Measurements from ENCODE around the gene DOK7. TPM values are rescaled to one million over a fixed set of nuclear protein-coding genes. Genes with fewer than 3 reads are reported as not detected.
A peak's percentile ranks its signal among the peaks of the same experiment; 100 is the strongest.

The DOK7 gene
- total and polyA plus RNA-seq, 4 donors = 0.13 to 0.84 (median 0.46) TPM

DNA sequence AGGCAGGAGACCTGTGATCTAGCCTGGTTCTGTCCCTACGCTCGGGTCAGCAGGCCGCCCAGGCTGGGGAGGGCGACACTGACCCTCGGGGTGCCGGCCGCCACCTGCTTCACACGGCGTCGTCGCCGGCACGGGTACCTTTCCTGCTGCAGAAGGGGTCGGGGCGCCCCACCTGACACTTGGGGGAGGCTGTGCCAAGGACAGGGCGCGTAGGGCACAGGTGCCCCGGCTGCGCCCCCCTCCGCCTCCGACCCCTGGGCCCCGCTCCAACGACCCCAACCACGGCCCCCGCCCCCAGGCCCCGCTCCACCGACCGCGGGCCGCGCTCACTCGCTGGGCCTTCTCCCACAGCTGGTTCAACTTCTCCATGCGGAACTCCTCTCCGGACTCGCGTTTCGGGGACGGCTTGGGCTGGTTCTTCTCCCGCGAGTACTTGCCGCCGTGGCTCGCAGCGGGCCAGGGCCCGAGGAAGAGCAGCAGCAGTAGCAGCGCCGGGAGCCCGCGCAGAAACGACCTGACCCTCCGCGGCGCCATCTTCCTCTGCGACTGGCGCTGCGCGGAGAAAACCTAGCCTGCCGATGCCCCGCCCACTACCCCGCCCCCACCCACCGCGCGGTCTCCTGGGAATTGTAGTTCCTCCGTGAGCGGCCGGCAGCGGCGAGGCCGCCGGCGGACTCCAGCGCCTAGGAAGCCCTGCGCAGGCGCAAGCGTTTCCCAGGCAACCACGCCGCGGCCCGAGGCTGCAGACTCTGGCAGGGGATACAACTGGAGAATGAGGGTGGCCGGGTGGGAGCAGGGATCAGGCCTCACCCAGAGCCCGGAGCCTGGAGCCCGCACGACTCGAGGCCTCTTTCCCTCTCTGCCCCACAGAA is 69.0 kb downstream of the DOK7 start, which contains the start of gene LRPAP1:
Gene LRPAP1, minus strand, starts transcription at position 544 of the 872 bp plus-strand sequence. Its CDS starts 10 bp downstream, at position 534.
- H3K4me3 ChIP-seq (ENCODE audit: low read depth in 1 of 3, low read length in 3 of 3) = peak within 1 kb of the TSS; percentile 65 to 97 (median 92)
- peak within 1 kb of the TSS in 1 of 2 donors; percentile 57 for H3K27ac ChIP-seq (ENCODE audit: low read depth in 1 of 2, low read length in 2 of 2)
- WGBS = under 1% methylated on average over 84 of the region's 84 CpGs

DNA sequence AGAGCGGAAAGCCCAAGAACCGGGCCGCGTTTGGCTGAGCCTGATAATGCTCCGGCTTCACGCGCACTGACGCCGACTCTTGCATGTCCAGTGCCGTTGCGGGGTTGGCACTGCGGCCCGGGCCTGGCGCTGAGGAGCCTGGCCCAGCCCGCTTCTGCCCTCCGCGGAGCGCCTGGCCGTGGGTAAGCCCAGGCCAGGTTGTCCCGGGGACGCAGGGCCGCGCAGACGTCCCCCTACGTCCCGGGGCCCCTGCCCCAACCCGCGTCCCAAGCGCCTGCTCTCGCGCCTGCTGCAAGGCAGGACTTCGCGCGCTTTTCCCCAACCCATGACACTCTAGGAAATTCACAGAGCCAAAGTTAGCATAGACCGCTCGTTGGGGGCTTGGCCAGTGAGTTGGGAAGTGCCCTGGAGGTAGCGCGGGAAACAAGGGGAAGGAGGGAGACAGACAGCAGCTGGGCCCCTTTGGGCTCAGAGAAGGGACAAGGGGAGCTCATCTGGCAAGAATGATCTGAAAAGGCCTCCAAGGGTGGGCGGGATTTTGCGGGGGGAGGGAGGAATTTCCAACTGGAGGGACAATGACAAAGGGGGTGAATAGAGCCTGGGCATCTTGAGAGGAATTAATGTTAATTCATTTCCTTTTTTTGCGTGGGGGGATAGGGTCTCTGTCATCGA is 69.8 kb downstream of the DOK7 start:
- Histone ChIP-seq H3K27ac (ENCODE audit: low read depth in 1 of 2, low read length in 2 of 2) (no peak overlapping the region), H3K4me3 (ENCODE audit: low read depth in 1 of 3, low read length in 3 of 3) (peak overlapping the region; percentile 2 to 97 (median 40)), H3K9me3 (ENCODE audit: control insufficient read depth in 4 of 4, low read length in 3 of 4) (no peaks in the 10 kb centered on the region), H3K36me3 (ENCODE audit: control insufficient read depth in 4 of 4, insufficient read depth in 3 of 4, low read depth in 1 of 4, low read length in 3 of 4) (peaks cover 0 to 5% (median 1%) of the 10 kb centered on the region in 4 donors), H3K27me3 (ENCODE audit: control insufficient read depth in 4 of 4, insufficient read depth in 4 of 4, low read length in 3 of 4) (no peaks in the 10 kb centered on the region), H3K9ac (ENCODE audit: low read depth in 1 of 2, low read length in 2 of 2) (no peak overlapping the region), H3K4me1 (ENCODE audit: control insufficient read depth in 4 of 4, insufficient read depth in 4 of 4, low read length in 3 of 4) (peaks cover 11 to 30% (median 17%) of the 10 kb centered on the region in 4 donors)
- no peak for DNase-seq (ENCODE audit: low spot score)
- 15% methylated on average over 42 of the region's 42 CpGs for WGBS
- TF ChIP-seq YY1 (IDR thresholded peaks at IDR 0.05) (no peak), RXRA (IDR thresholded peaks at IDR 0.05) (no peak), GABPA (IDR thresholded peaks at IDR 0.05 in 1 of 2, conservative IDR thresholded peaks at IDR 0.05 in 1 of 2) (no peak), EGR1 (IDR thresholded peaks at IDR 0.05; ENCODE audit: low read depth in 2 of 2) (no peak), CTCF (IDR thresholded peaks at IDR 0.05; ENCODE audit: low read depth, low read length, missing input control) (no peak), SP1 (IDR thresholded peaks at IDR 0.05) (no peak), NR2F2 (IDR thresholded peaks at IDR 0.05) (no peak), FOXA2 (IDR thresholded peaks at IDR 0.05) (no peak)
- TF ChIP-seq, protein P1, sequence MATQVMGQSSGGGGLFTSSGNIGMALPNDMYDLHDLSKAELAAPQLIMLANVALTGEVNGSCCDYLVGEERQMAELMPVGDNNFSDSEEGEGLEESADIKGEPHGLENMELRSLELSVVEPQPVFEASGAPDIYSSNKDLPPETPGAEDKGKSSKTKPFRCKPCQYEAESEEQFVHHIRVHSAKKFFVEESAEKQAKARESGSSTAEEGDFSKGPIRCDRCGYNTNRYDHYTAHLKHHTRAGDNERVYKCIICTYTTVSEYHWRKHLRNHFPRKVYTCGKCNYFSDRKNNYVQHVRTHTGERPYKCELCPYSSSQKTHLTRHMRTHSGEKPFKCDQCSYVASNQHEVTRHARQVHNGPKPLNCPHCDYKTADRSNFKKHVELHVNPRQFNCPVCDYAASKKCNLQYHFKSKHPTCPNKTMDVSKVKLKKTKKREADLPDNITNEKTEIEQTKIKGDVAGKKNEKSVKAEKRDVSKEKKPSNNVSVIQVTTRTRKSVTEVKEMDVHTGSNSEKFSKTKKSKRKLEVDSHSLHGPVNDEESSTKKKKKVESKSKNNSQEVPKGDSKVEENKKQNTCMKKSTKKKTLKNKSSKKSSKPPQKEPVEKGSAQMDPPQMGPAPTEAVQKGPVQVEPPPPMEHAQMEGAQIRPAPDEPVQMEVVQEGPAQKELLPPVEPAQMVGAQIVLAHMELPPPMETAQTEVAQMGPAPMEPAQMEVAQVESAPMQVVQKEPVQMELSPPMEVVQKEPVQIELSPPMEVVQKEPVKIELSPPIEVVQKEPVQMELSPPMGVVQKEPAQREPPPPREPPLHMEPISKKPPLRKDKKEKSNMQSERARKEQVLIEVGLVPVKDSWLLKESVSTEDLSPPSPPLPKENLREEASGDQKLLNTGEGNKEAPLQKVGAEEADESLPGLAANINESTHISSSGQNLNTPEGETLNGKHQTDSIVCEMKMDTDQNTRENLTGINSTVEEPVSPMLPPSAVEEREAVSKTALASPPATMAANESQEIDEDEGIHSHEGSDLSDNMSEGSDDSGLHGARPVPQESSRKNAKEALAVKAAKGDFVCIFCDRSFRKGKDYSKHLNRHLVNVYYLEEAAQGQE (IDR thresholded peaks at IDR 0.05) = no peak

More for the DNA sequence above, 69.0 kb downstream of the DOK7 start, which contains the start of gene LRPAP1:
- TF ChIP-seq FOXA2 (IDR thresholded peaks at IDR 0.05) (no peak), SP1 (IDR thresholded peaks at IDR 0.05) (peak; percentile 49), RXRA (IDR thresholded peaks at IDR 0.05) (no peak), TAF1 (conservative IDR thresholded peaks at IDR 0.05) (peak; percentile 95), YY1 (IDR thresholded peaks at IDR 0.05) (peak; percentile 94), GABPA (IDR thresholded peaks at IDR 0.05 in 1 of 2, conservative IDR thresholded peaks at IDR 0.05 in 1 of 2) (peak in 1 of 2 donors; percentile 8)
- TF ChIP-seq, protein P1 (IDR thresholded peaks at IDR 0.05) = peak; percentile 84
- TF ChIP-seq, protein P2, sequence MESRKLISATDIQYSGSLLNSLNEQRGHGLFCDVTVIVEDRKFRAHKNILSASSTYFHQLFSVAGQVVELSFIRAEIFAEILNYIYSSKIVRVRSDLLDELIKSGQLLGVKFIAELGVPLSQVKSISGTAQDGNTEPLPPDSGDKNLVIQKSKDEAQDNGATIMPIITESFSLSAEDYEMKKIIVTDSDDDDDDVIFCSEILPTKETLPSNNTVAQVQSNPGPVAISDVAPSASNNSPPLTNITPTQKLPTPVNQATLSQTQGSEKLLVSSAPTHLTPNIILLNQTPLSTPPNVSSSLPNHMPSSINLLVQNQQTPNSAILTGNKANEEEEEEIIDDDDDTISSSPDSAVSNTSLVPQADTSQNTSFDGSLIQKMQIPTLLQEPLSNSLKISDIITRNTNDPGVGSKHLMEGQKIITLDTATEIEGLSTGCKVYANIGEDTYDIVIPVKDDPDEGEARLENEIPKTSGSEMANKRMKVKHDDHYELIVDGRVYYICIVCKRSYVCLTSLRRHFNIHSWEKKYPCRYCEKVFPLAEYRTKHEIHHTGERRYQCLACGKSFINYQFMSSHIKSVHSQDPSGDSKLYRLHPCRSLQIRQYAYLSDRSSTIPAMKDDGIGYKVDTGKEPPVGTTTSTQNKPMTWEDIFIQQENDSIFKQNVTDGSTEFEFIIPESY (IDR thresholded peaks at IDR 0.05) = no peak
- Histone ChIP-seq H3K27me3 (ENCODE audit: control insufficient read depth in 4 of 4, insufficient read depth in 4 of 4, low read length in 3 of 4) (no peaks in the 10 kb centered on the region), H3K9ac (ENCODE audit: low read depth in 1 of 2, low read length in 2 of 2) (peak within 1 kb of the TSS in 1 of 2 donors; percentile 43), H3K4me1 (ENCODE audit: control insufficient read depth in 4 of 4, insufficient read depth in 4 of 4, low read length in 3 of 4) (peaks cover 11 to 30% (median 17%) of the 10 kb centered on the region in 4 donors), H3K9me3 (ENCODE audit: control insufficient read depth in 4 of 4, low read length in 3 of 4) (no peaks in the 10 kb centered on the region), H3K36me3 (ENCODE audit: control insufficient read depth in 4 of 4, insufficient read depth in 3 of 4, low read depth in 1 of 4, low read length in 3 of 4) (peaks cover 0 to 5% (median 1%) of the 10 kb centered on the region in 4 donors)
- DNase-seq (ENCODE audit: low spot score) = peak; percentile 97
